CMK (cell line): ENCODE results near the gene FKBP1A.
"Not testable (repeated sequence)": the region's sequence is repeated elsewhere in the genome, so short reads cannot be mapped to it uniquely, and the experiment has no call there.

Source experiments
- DNase-seq: peaks from one replicate; pipeline ENCODE4 v3.0.0-alpha.2; 2010; ENCODE audit warnings: low read depth

Gene FKBP1A

GRCh38 chr20:1415667-1416468 is 23.0 kb upstream of the FKBP1A start:
- DNase-seq, result no peak

- no peak for DNase-seq
Measured at GRCh38 chr20:1414982-1415381, 22.1 kb upstream of the FKBP1A start.

GRCh38 chr20:1405801-1406200 is 12.9 kb upstream of the FKBP1A start:
- no peak for DNase-seq

- no peak for DNase-seq
Measured at GRCh38 chr20:1403624-1404023, 10.8 kb upstream of the FKBP1A start.

GRCh38 chr20:1402149-1402548 is 9.3 kb upstream of the FKBP1A start:
- no peak for DNase-seq

GRCh38 chr20:1401451-1401907 is 8.6 kb upstream of the FKBP1A start:
- DNase-seq, result no peak

- not testable (repeated sequence) for DNase-seq
Measured at GRCh38 chr20:1399678-1400366, 7.0 kb upstream of the FKBP1A start.

- not testable (repeated sequence) for DNase-seq
Measured at GRCh38 chr20:1398185-1398584, 5.3 kb upstream of the FKBP1A start.

GRCh38 chr20:1397710-1398109 is 4.9 kb upstream of the FKBP1A start:
- no peak for DNase-seq

GRCh38 chr20:1396702-1397101 is 3.8 kb upstream of the FKBP1A start:
- DNase-seq, result no peak

GRCh38 chr20:1396264-1396663 is 3.4 kb upstream of the FKBP1A start:
- DNase-seq, result no peak

- DNase-seq, result no peak
Measured at GRCh38 chr20:1394686-1395085, 1.8 kb upstream of the FKBP1A start.

GRCh38 chr20:1393507-1393882 is 641 bp upstream of the FKBP1A start:
- DNase-seq, result no peak

- no peak for DNase-seq
Measured at GRCh38 chr20:1392443-1392692, 486 bp downstream of the FKBP1A start.

- no peak for DNase-seq
Measured at GRCh38 chr20:1391640-1392442, 1.0 kb downstream of the FKBP1A start.

- DNase-seq, result no peak
Measured at GRCh38 chr20:1390581-1391403, 2.1 kb downstream of the FKBP1A start.

GRCh38 chr20:1389703-1390580 is 2.9 kb downstream of the FKBP1A start:
- DNase-seq, result no peak

- DNase-seq, result no peak
Measured at GRCh38 chr20:1388741-1389483, 3.9 kb downstream of the FKBP1A start.

GRCh38 chr20:1388253-1388652 is 4.6 kb downstream of the FKBP1A start:
- no peak for DNase-seq

- no peak for DNase-seq
Measured at GRCh38 chr20:1386323-1386722, 6.5 kb downstream of the FKBP1A start.
